A673 (cell line): ENCODE data around the gene GLDN.

Experiments used
- CTCF ChIP-seq: fragments of 300-800, 200-600 bp; sonication (generic); conservative IDR thresholded peaks from 2 replicates; pipeline ENCODE4 v1.5.1; 2017; ENCODE audit warnings: low read depth, mild to moderate bottlenecking, antibody characterized with exemption, low read length, moderate library complexity, mixed read lengths
- EZH2 ChIP-seq: fragments of 200-600 bp; sonication (generic); IDR thresholded peaks from 2 replicates; pipeline ENCODE4 v1.6.1; 2017; ENCODE audit warnings: borderline replicate concordance, low read depth, mild to moderate bottlenecking, mixed read lengths, antibody characterized with exemption, low read length; ENCODE audit not compliant: poor library complexity, severe bottlenecking

GRCh38 chr15:51312166-51313073 is 29.0 kb upstream of the GLDN start:
- TF ChIP-seq CTCF (no peak), EZH2 (no peak)
